ENCODE data around the gene FMO2. TPM values are rescaled to one million over a fixed set of nuclear protein-coding genes. Genes with fewer than 3 reads are reported as not detected.

Gene FMO2
- total RNA-seq, 1 experiment from 2014 or later, result not detected

DNA sequence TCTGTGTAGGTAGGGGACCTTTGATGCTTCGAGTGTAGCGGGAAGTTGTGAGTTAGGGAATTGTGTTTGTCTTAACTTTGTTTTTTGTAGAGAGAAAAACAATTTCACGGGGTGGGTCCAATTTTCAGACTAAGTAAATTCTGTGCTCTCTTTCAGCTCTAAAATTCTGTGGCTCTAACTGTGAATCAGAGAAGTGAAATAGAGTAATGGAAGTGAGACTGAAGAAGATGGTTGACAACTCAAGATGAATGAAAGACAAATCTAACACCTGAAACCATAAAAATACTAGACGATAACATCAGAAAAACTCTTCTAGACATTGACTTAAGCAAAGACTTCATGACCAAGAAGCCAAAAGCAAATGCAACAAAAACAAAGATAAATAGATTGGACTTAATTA is 58.8 kb downstream of the FMO2 start:
- H3K27ac Mint-ChIP-seq (ENCODE audit: unreplicated experiment), result no peak overlapping the region
- TF ChIP-seq, protein P1, sequence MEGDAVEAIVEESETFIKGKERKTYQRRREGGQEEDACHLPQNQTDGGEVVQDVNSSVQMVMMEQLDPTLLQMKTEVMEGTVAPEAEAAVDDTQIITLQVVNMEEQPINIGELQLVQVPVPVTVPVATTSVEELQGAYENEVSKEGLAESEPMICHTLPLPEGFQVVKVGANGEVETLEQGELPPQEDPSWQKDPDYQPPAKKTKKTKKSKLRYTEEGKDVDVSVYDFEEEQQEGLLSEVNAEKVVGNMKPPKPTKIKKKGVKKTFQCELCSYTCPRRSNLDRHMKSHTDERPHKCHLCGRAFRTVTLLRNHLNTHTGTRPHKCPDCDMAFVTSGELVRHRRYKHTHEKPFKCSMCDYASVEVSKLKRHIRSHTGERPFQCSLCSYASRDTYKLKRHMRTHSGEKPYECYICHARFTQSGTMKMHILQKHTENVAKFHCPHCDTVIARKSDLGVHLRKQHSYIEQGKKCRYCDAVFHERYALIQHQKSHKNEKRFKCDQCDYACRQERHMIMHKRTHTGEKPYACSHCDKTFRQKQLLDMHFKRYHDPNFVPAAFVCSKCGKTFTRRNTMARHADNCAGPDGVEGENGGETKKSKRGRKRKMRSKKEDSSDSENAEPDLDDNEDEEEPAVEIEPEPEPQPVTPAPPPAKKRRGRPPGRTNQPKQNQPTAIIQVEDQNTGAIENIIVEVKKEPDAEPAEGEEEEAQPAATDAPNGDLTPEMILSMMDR (IDR thresholded peaks at IDR 0.05; ENCODE audit: insufficient read depth in 1 of 2, low read depth in 1 of 2, low read length in 1 of 2, severe bottlenecking in 1 of 2, unreplicated experiment in 1 of 2), result no peak
- no peak for DNase-seq
- intact Hi-C loops (cut with micrococcal nuclease; ENCODE audit: unreplicated experiment), result loop anchor here (10.0 kb wide), 1 partner anchor 471 kb away; no protein-coding TSS in a partner anchor
- no peaks in the 10 kb centered on the region for H3K36me3 Mint-ChIP-seq (ENCODE audit: insufficient read depth, unreplicated experiment)
- no peaks in the 10 kb centered on the region for H3K36me3 ChIP-seq (ENCODE audit: control insufficient read depth, insufficient read depth, low read length)
- no TSS peak for BruUV-seq (replicated peaks)
- no peak overlapping the region for H3K4me3 ChIP-seq (ENCODE audit: low read depth, low read length)
- H3K9me3 ChIP-seq, result peaks cover 8% of the 10 kb centered on the region; the same call in 1 of the 2 replicates
- H3K9me3 Mint-ChIP-seq (ENCODE audit: unreplicated experiment), result peaks cover 20% of the 10 kb centered on the region
- no peaks in the 10 kb centered on the region for H3K4me1 Mint-ChIP-seq (ENCODE audit: low read depth, unreplicated experiment)
- ChIA-PET POLR2A (no interaction called here), CTCF (interaction anchor here (2.8 kb wide), 1 partner anchor 69 kb away, joined by 70 read pairs; the partner anchor contains the start of gene FMO4)
- no peak overlapping the region for H3K4me3 Mint-ChIP-seq (ENCODE audit: unreplicated experiment)
- H3K27me3 Mint-ChIP-seq (ENCODE audit: insufficient read depth, unreplicated experiment), result no peaks in the 10 kb centered on the region
- H3K4me1 ChIP-seq, result no peaks in the 10 kb centered on the region
- no peaks in the 10 kb centered on the region for H3K27me3 ChIP-seq (replicated peaks; ENCODE audit: control insufficient read depth, insufficient read depth, low read length)

DNA sequence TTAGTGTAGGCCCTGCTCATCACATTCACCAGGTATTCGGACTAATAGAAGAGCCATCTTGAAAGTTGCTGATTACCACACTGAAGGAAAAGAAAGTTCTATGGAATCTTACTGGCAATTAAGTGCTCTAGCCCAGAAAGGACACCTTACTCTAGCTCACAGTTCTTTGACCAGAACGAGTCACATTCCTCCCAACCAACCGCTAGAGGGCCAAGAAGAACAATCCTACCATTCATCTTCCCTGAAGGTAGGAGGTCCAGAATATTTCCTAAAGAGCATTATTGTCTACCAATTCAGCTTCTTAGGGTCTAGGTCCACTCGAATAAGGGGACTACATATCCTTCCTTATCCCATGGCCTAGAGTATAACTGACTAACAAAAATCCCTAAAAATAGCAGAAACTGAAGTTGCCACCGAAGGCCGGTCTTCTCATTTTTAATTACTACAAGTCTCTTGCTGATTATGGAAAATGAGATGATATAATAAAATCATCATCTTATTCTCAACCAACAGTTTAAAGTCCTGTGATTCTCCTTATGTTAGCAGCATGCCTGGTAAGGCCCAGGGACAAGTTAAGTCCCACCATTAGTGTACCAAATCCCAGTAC is 60.5 kb downstream of the FMO2 start:
- Histone ChIP-seq H3K27me3 (replicated peaks; ENCODE audit: control insufficient read depth, insufficient read depth, low read length) (no peaks in the 10 kb centered on the region), H3K4me3 (ENCODE audit: low read depth, low read length) (no peak overlapping the region), H3K36me3 (ENCODE audit: control insufficient read depth, insufficient read depth, low read length) (no peaks in the 10 kb centered on the region), H3K4me1 (no peaks in the 10 kb centered on the region), H3K9me3 (no peaks in the 10 kb centered on the region)
- H3K4me3 Mint-ChIP-seq (ENCODE audit: unreplicated experiment), result no peak overlapping the region
- intact Hi-C loops (cut with micrococcal nuclease; ENCODE audit: unreplicated experiment), result loop anchor here (1.0 to 10.0 kb wide), 3 partner anchors 68 to 469 kb away; no protein-coding TSS in a partner anchor
- BruUV-seq (replicated peaks), result no TSS peak
- peak; percentile 41 to 61 for DNase-seq
- H3K36me3 Mint-ChIP-seq (ENCODE audit: insufficient read depth, unreplicated experiment), result no peaks in the 10 kb centered on the region
- TF ChIP-seq, protein P1 (IDR thresholded peaks at IDR 0.05; ENCODE audit: insufficient read depth in 1 of 2, low read depth in 1 of 2, low read length in 1 of 2, severe bottlenecking in 1 of 2, unreplicated experiment in 1 of 2), result peak; percentile 84 to 86
- no peaks in the 10 kb centered on the region for H3K4me1 Mint-ChIP-seq (ENCODE audit: low read depth, unreplicated experiment)
- H3K27me3 Mint-ChIP-seq (ENCODE audit: insufficient read depth, unreplicated experiment), result no peaks in the 10 kb centered on the region
- H3K27ac Mint-ChIP-seq (ENCODE audit: unreplicated experiment), result no peak overlapping the region
- ChIA-PET POLR2A (no interaction called here), CTCF (interaction anchor here (0.7 to 2.8 kb wide), 5 partner anchors 10 to 279 kb away, joined by 3 to 70 read pairs (median 7); partner anchors contain the start of gene FMO4)
- H3K9me3 Mint-ChIP-seq (ENCODE audit: unreplicated experiment), result peaks cover 3% of the 10 kb centered on the region

GRCh38 chr1:171247501-171247900 is 62.4 kb downstream of the FMO2 start:
- H3K9me3 ChIP-seq, result no peaks in the 10 kb centered on the region
- no peaks in the 10 kb centered on the region for H3K27me3 Mint-ChIP-seq (ENCODE audit: insufficient read depth, unreplicated experiment)
- BruUV-seq (replicated peaks), result no TSS peak
- DNase-seq, result no peak
- H3K27me3 ChIP-seq (replicated peaks; ENCODE audit: control insufficient read depth, insufficient read depth, low read length), result no peaks in the 10 kb centered on the region
- intact Hi-C loops (cut with micrococcal nuclease; ENCODE audit: unreplicated experiment), result loop anchor here (10.0 kb wide), 1 partner anchor 467 kb away; no protein-coding TSS in a partner anchor
- no peak overlapping the region for H3K27ac Mint-ChIP-seq (ENCODE audit: unreplicated experiment)
- H3K4me1 ChIP-seq, result no peaks in the 10 kb centered on the region
- no peaks in the 10 kb centered on the region for H3K36me3 Mint-ChIP-seq (ENCODE audit: insufficient read depth, unreplicated experiment)
- TF ChIP-seq, protein P1 (IDR thresholded peaks at IDR 0.05; ENCODE audit: insufficient read depth in 1 of 2, low read depth in 1 of 2, low read length in 1 of 2, severe bottlenecking in 1 of 2, unreplicated experiment in 1 of 2), result no peak
- ChIA-PET CTCF (no interaction called here), POLR2A (no interaction called here)
- H3K4me3 ChIP-seq (ENCODE audit: low read depth, low read length), result no peak overlapping the region
- no peaks in the 10 kb centered on the region for H3K36me3 ChIP-seq (ENCODE audit: control insufficient read depth, insufficient read depth, low read length)
- no peaks in the 10 kb centered on the region for H3K4me1 Mint-ChIP-seq (ENCODE audit: low read depth, unreplicated experiment)
- H3K4me3 Mint-ChIP-seq (ENCODE audit: unreplicated experiment), result no peak overlapping the region
- no peaks in the 10 kb centered on the region for H3K9me3 Mint-ChIP-seq (ENCODE audit: unreplicated experiment)
